ENCODE results near the gene TMOD1.

DNA sequence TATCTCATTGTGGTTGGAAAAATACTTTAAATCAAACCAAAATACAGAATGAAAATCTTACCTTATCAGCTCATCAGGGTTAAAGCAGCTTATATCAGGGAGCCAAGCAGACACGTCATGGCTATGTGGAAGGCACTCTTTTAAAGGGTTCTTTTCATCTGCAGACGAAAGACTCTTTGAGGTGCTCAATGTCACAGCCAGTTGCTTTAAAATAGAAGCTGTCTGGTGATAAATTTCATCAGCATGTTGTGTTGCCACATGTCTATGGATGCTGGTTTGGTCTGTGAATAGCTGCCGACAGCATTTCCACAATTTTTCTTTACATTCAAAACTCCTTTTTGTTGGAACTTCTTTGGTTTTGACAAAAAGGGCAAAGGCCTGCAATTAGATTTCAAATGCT, 124.2 kb downstream of the TMOD1 start:
- no peak for TF ChIP-seq POLR2AphosphoS5 (IDR thresholded peaks at IDR 0.05; ENCODE audit: low read length)
- no peak for TF ChIP-seq EZH2 (IDR thresholded peaks at IDR 0.05; ENCODE audit: borderline replicate concordance, control insufficient read depth, low read depth, low read length)
- TF ChIP-seq, protein P1, sequence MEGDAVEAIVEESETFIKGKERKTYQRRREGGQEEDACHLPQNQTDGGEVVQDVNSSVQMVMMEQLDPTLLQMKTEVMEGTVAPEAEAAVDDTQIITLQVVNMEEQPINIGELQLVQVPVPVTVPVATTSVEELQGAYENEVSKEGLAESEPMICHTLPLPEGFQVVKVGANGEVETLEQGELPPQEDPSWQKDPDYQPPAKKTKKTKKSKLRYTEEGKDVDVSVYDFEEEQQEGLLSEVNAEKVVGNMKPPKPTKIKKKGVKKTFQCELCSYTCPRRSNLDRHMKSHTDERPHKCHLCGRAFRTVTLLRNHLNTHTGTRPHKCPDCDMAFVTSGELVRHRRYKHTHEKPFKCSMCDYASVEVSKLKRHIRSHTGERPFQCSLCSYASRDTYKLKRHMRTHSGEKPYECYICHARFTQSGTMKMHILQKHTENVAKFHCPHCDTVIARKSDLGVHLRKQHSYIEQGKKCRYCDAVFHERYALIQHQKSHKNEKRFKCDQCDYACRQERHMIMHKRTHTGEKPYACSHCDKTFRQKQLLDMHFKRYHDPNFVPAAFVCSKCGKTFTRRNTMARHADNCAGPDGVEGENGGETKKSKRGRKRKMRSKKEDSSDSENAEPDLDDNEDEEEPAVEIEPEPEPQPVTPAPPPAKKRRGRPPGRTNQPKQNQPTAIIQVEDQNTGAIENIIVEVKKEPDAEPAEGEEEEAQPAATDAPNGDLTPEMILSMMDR (IDR thresholded peaks at IDR 0.05 in 2 of 3, conservative IDR thresholded peaks at IDR 0.05 in 1 of 3; ENCODE audit: control insufficient read depth in 2 of 3, extremely low read depth in 1 of 3, insufficient read depth in 1 of 3, low read depth in 3 of 3, low read length in 3 of 3) = no peak
- TF ChIP-seq CHD2 (IDR thresholded peaks at IDR 0.05; ENCODE audit: borderline replicate concordance, low read depth, low read length) = no peak
- TF ChIP-seq, protein P2, sequence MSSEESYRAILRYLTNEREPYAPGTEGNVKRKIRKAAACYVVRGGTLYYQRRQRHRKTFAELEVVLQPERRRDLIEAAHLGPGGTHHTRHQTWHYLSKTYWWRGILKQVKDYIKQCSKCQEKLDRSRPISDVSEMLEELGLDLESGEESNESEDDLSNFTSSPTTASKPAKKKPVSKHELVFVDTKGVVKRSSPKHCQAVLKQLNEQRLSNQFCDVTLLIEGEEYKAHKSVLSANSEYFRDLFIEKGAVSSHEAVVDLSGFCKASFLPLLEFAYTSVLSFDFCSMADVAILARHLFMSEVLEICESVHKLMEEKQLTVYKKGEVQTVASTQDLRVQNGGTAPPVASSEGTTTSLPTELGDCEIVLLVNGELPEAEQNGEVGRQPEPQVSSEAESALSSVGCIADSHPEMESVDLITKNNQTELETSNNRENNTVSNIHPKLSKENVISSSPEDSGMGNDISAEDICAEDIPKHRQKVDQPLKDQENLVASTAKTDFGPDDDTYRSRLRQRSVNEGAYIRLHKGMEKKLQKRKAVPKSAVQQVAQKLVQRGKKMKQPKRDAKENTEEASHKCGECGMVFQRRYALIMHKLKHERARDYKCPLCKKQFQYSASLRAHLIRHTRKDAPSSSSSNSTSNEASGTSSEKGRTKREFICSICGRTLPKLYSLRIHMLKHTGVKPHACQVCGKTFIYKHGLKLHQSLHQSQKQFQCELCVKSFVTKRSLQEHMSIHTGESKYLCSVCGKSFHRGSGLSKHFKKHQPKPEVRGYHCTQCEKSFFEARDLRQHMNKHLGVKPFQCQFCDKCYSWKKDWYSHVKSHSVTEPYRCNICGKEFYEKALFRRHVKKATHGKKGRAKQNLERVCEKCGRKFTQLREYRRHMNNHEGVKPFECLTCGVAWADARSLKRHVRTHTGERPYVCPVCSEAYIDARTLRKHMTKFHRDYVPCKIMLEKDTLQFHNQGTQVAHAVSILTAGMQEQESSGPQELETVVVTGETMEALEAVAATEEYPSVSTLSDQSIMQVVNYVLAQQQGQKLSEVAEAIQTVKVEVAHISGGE (CRISPR knock-in tag; IDR thresholded peaks at IDR 0.05) = no peak
- no peak for TF ChIP-seq JUND (IDR thresholded peaks at IDR 0.05; ENCODE audit: low read depth, low read length)
- no peak for TF ChIP-seq KDM1A (IDR thresholded peaks at IDR 0.05; ENCODE audit: borderline replicate concordance)
- TF ChIP-seq FOXK2 (IDR thresholded peaks at IDR 0.05) = no peak
- no peak for TF ChIP-seq TCF12 (IDR thresholded peaks at IDR 0.05; ENCODE audit: low read depth, low read length)
- TF ChIP-seq ZBTB40 (IDR thresholded peaks at IDR 0.05; ENCODE audit: borderline replicate concordance) = no peak
- TF ChIP-seq YY1 (IDR thresholded peaks at IDR 0.05; ENCODE audit: low read depth, low read length) = no peak
- no peak for TF ChIP-seq EP300 (IDR thresholded peaks at IDR 0.05; ENCODE audit: borderline replicate concordance in 1 of 2, control insufficient read depth in 1 of 2, low read depth in 2 of 2, low read length in 2 of 2)
- TF ChIP-seq, protein P3, sequence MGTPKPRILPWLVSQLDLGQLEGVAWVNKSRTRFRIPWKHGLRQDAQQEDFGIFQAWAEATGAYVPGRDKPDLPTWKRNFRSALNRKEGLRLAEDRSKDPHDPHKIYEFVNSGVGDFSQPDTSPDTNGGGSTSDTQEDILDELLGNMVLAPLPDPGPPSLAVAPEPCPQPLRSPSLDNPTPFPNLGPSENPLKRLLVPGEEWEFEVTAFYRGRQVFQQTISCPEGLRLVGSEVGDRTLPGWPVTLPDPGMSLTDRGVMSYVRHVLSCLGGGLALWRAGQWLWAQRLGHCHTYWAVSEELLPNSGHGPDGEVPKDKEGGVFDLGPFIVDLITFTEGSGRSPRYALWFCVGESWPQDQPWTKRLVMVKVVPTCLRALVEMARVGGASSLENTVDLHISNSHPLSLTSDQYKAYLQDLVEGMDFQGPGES (IDR thresholded peaks at IDR 0.05) = no peak
- TF ChIP-seq EED (IDR thresholded peaks at IDR 0.05; ENCODE audit: low read depth) = no peak
